Measurements from ENCODE around the gene FAM53B.
"Not testable (repeated sequence)": the region's sequence is repeated elsewhere in the genome, so short reads cannot be mapped to it uniquely, and the experiment has no call there.

The FAM53B gene

GRCh38 chr10:124622866-124623536 is 121.2 kb downstream of the FAM53B start:
- DNase-seq: no peak

- DNase-seq: no peak
These were observed 122.0 kb downstream of the FAM53B start for GRCh38 chr10:124622158-124622557.

- DNase-seq: no peak
These were observed 122.5 kb downstream of the FAM53B start for GRCh38 chr10:124621637-124622036.

- DNase-seq: no peak
These were observed 124.2 kb downstream of the FAM53B start for GRCh38 chr10:124619802-124620490.

GRCh38 chr10:124619195-124619594 is 125.0 kb downstream of the FAM53B start:
- DNase-seq: no peak

GRCh38 chr10:124618470-124619073 is 125.6 kb downstream of the FAM53B start:
- DNase-seq: no peak

GRCh38 chr10:124616836-124617130 is 127.4 kb downstream of the FAM53B start:
- DNase-seq: no peak

GRCh38 chr10:124616040-124616835 is 127.9 kb downstream of the FAM53B start:
- no peak for DNase-seq

- no peak for DNase-seq
These were observed 128.9 kb downstream of the FAM53B start for GRCh38 chr10:124615259-124615658.

GRCh38 chr10:124614003-124614659 is 130.0 kb downstream of the FAM53B start:
- no peak for DNase-seq

- no peak for DNase-seq
These were observed 131.3 kb downstream of the FAM53B start for GRCh38 chr10:124612611-124613498.

GRCh38 chr10:124611738-124612137 is 132.4 kb downstream of the FAM53B start:
- DNase-seq: no peak

- not testable (repeated sequence) for DNase-seq
These were observed 133.3 kb downstream of the FAM53B start for GRCh38 chr10:124610851-124611250.

- DNase-seq: not testable (repeated sequence)
These were observed 134.0 kb downstream of the FAM53B start for GRCh38 chr10:124610186-124610585.

GRCh38 chr10:124609698-124610097 is 134.5 kb downstream of the FAM53B start:
- no peak for DNase-seq

- no peak for DNase-seq
These were observed 136.0 kb downstream of the FAM53B start for GRCh38 chr10:124608093-124608721.

GRCh38 chr10:124607693-124608092 is 136.5 kb downstream of the FAM53B start:
- DNase-seq: no peak

GRCh38 chr10:124606822-124607221 is 137.4 kb downstream of the FAM53B start:
- DNase-seq: no peak

- DNase-seq: no peak
These were observed 138.0 kb downstream of the FAM53B start for GRCh38 chr10:124605856-124606812.

- DNase-seq: no peak
These were observed 138.7 kb downstream of the FAM53B start for GRCh38 chr10:124605481-124605855.
